Embryonic facial prominence (tissue), 1 donor: Measurements from ENCODE around the gene CLDN14.

Experiments
- DNase-seq: peaks from one replicate; pipeline ENCODE4 v3.0.0-alpha.2; 2016; ENCODE audit errors: extremely low spot score

CLDN14 gene

GRCh38 chr21:36479415-36480402, at the start of gene CLDN14:
Gene CLDN14, minus strand, starts transcription at chr21:36480122. Its CDS starts 18,427 bp downstream, at chr21:36461695.
- no peak for DNase-seq

GRCh38 chr21:36528716-36529115, 48.8 kb upstream of the CLDN14 start:
- no peak for DNase-seq

- no peak for DNase-seq
Measured at GRCh38 chr21:36527317-36527716, 47.4 kb upstream of the CLDN14 start.

GRCh38 chr21:36526104-36526503, 46.2 kb upstream of the CLDN14 start:
- no peak for DNase-seq

GRCh38 chr21:36524477-36524876, 44.6 kb upstream of the CLDN14 start:
- no peak for DNase-seq

- no peak for DNase-seq
Measured at GRCh38 chr21:36522219-36522808, 42.4 kb upstream of the CLDN14 start.

GRCh38 chr21:36518883-36519492, 39.1 kb upstream of the CLDN14 start:
- DNase-seq, result no peak

GRCh38 chr21:36517366-36518075, 37.6 kb upstream of the CLDN14 start:
- DNase-seq, result no peak

GRCh38 chr21:36516281-36516680, 36.4 kb upstream of the CLDN14 start:
- DNase-seq, result no peak

GRCh38 chr21:36513430-36513829, 33.5 kb upstream of the CLDN14 start:
- no peak for DNase-seq

GRCh38 chr21:36512971-36513370, 33.0 kb upstream of the CLDN14 start:
- DNase-seq, result no peak

GRCh38 chr21:36511484-36512220, 31.7 kb upstream of the CLDN14 start:
- no peak for DNase-seq

GRCh38 chr21:36510911-36511310, 31.0 kb upstream of the CLDN14 start:
- DNase-seq, result no peak

GRCh38 chr21:36509973-36510664, 30.2 kb upstream of the CLDN14 start:
- no peak for DNase-seq

GRCh38 chr21:36508948-36509347, 29.0 kb upstream of the CLDN14 start:
- DNase-seq, result no peak

GRCh38 chr21:36507397-36508018, 27.6 kb upstream of the CLDN14 start:
- no peak for DNase-seq

- no peak for DNase-seq
Measured at GRCh38 chr21:36506482-36506881, 26.6 kb upstream of the CLDN14 start.

- DNase-seq, result peak; percentile 68
Measured at GRCh38 chr21:36504067-36505058, 24.4 kb upstream of the CLDN14 start.

GRCh38 chr21:36502365-36502764, 22.4 kb upstream of the CLDN14 start:
- DNase-seq, result no peak
